ENCODE data around the gene IQCK. TPM values are rescaled to one million over a fixed set of nuclear protein-coding genes. Genes with fewer than 3 reads are reported as not detected.

The IQCK gene
- total RNA-seq, 1 donor from 2014 or later: 18.6 TPM

- Mint-ChIP-seq H3K27ac (ENCODE audit: unreplicated experiment) (peak overlapping the region; percentile 24), H3K4me1 (ENCODE audit: unreplicated experiment) (peaks cover 14% of the 10 kb centered on the region), H3K36me3 (ENCODE audit: low read depth, unreplicated experiment) (peaks cover 27% of the 10 kb centered on the region), H3K27me3 (ENCODE audit: unreplicated experiment) (no peaks in the 10 kb centered on the region), H3K9me3 (ENCODE audit: unreplicated experiment) (no peaks in the 10 kb centered on the region), H3K4me3 (ENCODE audit: unreplicated experiment) (no peak overlapping the region)
- no peak for TF ChIP-seq CTCF (IDR thresholded peaks at IDR 0.05; ENCODE audit: unreplicated experiment)
- DNase-seq (ENCODE audit: low spot score): no peak
Observed at GRCh38 chr16:19696328-19696727, 21.7 kb upstream of the IQCK start.

GRCh38 chr16:19696961-19697360, 21.1 kb upstream of the IQCK start:
- peak overlapping the region; percentile 30 for H3K27ac Mint-ChIP-seq (ENCODE audit: unreplicated experiment)
- no peaks in the 10 kb centered on the region for H3K9me3 Mint-ChIP-seq (ENCODE audit: unreplicated experiment)
- H3K36me3 Mint-ChIP-seq (ENCODE audit: low read depth, unreplicated experiment): peaks cover 22% of the 10 kb centered on the region
- DNase-seq (ENCODE audit: low spot score): no peak
- no peak overlapping the region for H3K4me3 Mint-ChIP-seq (ENCODE audit: unreplicated experiment)
- H3K4me1 Mint-ChIP-seq (ENCODE audit: unreplicated experiment): peaks cover 11% of the 10 kb centered on the region
- no peak for TF ChIP-seq CTCF (IDR thresholded peaks at IDR 0.05; ENCODE audit: unreplicated experiment)
- no peaks in the 10 kb centered on the region for H3K27me3 Mint-ChIP-seq (ENCODE audit: unreplicated experiment)

DNA sequence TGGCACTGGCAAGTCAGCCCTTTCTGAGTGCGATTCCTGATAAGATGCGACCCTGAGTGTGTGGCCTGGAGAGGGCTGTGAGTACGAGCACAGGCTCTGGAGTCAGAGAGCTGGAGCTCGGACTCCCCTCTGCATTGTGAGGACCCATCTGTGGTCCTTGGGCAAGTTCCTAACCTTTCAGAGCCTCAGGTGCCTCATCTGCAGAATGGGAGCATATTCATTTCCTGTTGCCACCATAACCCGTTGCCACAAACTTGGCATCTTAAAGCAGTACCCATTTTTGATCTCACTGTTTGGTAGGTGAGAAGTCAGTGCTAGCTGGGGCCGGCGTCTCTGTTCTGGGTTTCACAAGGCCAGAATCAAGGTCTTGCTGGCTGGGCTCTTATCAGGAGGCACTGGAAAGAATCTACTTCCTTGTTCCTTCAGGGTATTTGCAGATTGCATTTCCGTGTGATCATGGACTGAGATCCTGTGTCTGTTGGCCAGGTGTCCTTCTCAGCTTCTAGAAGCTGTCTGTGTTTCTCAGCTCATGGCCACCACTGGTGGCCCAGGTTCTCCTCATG, 20.2 kb upstream of the IQCK start:
- no peak for DNase-seq (ENCODE audit: low spot score)
- peaks cover 11% of the 10 kb centered on the region for H3K4me1 Mint-ChIP-seq (ENCODE audit: unreplicated experiment)
- no peaks in the 10 kb centered on the region for H3K9me3 Mint-ChIP-seq (ENCODE audit: unreplicated experiment)
- H3K27ac Mint-ChIP-seq (ENCODE audit: unreplicated experiment): peak overlapping the region; percentile 76
- no peak overlapping the region for H3K4me3 Mint-ChIP-seq (ENCODE audit: unreplicated experiment)
- H3K36me3 Mint-ChIP-seq (ENCODE audit: low read depth, unreplicated experiment): peaks cover 27% of the 10 kb centered on the region
- TF ChIP-seq CTCF (IDR thresholded peaks at IDR 0.05; ENCODE audit: unreplicated experiment): no peak
- no peaks in the 10 kb centered on the region for H3K27me3 Mint-ChIP-seq (ENCODE audit: unreplicated experiment)

DNA sequence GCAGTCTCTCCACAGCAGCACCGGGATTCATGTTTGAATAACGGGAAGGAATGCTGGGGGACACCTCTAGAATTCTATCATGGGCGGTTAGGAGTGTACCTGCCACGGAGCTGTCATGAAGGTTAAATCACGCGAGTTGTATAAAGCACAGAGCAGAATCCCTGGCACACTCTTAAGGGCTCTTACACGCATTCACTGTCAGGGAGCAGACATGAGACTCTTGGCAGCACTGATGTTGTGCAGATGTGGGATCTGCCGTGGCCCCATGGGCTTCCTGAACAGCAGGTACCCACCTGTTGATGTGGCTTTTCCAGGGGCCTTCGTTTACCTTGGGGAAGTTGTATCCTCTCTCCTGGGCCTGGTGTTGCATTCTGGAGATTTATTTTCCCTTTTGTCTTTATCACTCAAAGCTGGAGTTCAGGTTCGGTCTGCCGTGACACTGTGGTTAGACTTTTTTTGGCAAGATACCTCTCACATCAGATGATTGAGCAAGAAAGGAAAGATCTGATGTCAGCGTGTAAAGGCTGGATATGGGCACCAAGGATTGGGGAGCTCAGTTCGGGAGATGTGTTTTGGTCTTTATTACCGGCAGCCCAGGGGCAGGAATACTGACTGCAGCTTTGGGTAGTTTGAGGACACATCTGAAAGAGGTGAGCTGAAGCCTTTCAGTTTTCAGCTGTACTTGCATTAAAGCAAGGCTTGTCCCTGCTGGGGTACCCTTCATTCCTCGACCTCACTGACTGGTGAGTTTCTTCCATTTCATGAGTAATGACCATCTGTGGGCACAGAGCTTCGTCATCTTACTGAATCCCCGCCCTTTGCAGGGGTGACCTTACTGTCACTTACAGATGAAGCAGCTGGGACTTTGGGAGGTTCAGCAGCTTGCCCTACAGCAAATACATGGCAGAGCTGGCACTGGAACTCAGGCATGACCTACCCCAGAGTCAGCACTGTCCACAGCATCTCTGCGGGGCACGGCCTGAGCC, 19.3 kb upstream of the IQCK start:
- Mint-ChIP-seq H3K36me3 (ENCODE audit: low read depth, unreplicated experiment) (peaks cover 35% of the 10 kb centered on the region), H3K27ac (ENCODE audit: unreplicated experiment) (peak overlapping the region; percentile 76)

More for the DNA sequence above, 19.3 kb upstream of the IQCK start:
- Mint-ChIP-seq H3K4me1 (ENCODE audit: unreplicated experiment) (peaks cover 18% of the 10 kb centered on the region), H3K27me3 (ENCODE audit: unreplicated experiment) (peaks cover 1% of the 10 kb centered on the region), H3K9me3 (ENCODE audit: unreplicated experiment) (no peaks in the 10 kb centered on the region), H3K4me3 (ENCODE audit: unreplicated experiment) (peak overlapping the region; percentile 62)
- no peak for DNase-seq (ENCODE audit: low spot score)
- no peak for TF ChIP-seq CTCF (IDR thresholded peaks at IDR 0.05; ENCODE audit: unreplicated experiment)
